HG03039 (cell line): ENCODE data around the gene COL6A2.

ENCODE experiments used
- ATAC-seq: cut with Tn5 transposase; IDR thresholded peaks from one replicate; pipeline ENCODE4 v1.9.1; 2021; ENCODE audit warnings: mild to moderate bottlenecking, moderate library complexity; ENCODE audit not compliant: unreplicated experiment

COL6A2 gene

GRCh38 chr21:46111857-46112724 lies 14.2 kb downstream of the COL6A2 start:
- no peak for ATAC-seq

GRCh38 chr21:46112725-46113215 lies 14.9 kb downstream of the COL6A2 start:
- no peak for ATAC-seq

DNA sequence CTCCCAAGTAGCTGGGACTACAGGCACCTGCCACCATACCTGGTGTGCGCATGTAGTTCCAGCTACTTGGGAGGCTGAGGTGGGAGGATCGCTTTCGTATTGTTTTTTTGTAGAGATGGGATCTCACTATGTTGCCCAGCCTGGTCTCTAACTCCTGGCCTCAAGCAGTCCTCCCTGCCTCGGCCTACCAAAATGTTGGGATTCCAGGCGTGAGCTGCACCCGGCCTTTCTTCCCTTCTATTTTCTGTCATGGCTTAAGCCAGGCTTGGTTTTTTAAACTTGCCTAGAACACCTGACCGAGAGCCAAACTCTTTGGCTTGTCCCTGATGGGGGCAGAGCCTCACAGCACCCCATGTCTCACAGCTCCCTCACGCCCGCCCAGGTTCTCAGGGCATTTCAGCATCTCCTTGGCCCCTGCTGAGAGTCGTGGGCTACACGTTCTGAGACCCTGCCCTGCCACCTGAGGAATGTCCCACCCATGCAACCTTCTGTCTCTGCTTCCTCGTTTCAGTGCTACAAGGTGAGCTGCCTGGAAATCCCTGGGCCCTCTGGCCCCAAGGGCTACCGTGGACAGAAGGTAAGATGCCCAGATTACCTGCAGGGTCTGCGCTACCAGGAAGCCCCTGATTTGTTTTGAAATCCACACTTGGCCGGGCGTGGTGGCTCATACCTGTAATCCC lies 15.7 kb downstream of the COL6A2 start:
- ATAC-seq, result no peak

DNA sequence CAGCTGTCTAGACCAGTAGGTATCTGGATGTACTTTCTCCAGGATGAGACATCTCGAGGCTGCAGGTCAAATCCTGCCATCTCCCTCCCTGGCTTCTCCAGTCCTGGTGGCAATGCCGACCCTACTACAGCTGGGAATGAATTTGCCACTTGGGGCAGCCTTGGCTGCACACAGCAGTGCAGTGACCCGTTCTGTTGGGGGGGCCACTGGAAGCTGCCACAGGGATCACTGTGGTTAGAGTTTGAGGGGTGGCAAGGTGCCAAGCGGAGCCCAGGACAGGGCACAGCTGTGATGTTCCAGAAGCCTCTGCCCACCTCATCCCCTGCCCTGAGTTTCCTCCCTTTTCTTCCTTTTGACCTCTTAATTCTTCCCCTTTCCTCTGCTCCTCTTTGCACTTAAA lies 17.1 kb downstream of the COL6A2 start:
- no peak for ATAC-seq

DNA sequence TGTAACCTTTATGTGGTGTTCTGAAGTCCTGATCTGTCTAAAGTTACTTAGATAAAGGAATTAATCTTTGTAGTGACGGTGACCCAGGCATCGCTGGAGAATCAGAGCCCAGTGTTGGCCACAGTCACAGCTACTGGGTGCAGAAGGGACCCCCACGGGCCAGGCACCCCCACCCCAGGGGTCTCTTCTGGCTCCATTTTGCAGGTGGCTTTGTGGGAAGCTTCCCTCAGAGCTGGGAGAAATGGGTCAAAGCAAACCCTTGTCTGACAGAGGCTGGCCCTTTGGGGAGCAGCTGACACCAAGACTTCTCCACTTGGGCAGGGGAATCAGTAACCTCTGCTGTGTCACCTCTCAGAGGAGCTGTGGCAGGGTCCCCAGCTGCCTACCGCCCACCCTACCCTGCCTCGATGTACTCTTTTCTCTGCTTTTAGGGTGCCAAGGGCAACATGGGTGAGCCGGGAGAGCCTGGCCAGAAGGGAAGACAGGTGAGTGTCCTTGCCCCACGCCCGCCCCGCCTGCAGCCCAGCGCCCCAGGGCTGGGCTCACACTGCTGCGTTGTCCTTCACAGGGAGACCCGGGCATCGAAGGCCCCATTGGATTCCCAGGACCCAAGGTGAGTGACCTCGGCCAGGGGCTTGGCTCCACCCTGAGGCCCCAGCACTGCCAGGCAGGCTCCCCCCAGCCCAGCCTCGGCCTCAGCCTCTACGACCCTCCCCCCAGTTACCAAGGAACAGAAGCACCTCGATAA lies 17.7 kb downstream of the COL6A2 start:
- ATAC-seq, result no peak

DNA sequence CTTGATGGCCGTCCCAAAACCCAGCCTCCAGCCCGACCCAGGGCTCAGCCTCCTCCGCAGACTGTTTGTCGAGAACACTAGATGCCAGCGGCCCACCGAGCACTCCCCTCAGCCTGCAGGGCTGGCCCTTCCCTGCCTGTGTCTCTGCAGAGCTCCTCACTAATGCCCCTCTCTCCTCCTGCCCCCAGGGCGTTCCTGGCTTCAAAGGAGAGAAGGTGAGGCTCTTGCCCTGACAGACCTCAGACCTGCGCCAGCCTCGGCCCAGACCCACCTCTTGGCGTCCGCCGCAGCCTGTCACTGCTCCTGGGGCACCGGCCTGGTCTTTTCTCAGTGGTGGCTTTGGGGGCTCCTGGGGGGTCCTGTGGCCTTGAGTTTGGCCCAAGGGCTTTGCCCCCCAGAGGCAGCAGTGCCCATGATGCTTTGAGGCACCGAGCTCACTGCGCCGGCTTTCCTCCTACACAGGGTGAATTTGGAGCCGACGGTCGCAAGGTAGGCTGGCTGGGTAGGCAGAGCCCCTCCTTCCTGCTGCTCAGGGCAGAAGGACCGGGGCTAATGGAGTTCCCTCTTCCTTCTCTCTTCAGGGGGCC lies 18.4 kb downstream of the COL6A2 start:
- ATAC-seq, result no peak

GRCh38 chr21:46116776-46117585 lies 19.1 kb downstream of the COL6A2 start:
- ATAC-seq, result no peak

- ATAC-seq, result no peak
Measured at GRCh38 chr21:46117586-46118315, 19.8 kb downstream of the COL6A2 start.

DNA sequence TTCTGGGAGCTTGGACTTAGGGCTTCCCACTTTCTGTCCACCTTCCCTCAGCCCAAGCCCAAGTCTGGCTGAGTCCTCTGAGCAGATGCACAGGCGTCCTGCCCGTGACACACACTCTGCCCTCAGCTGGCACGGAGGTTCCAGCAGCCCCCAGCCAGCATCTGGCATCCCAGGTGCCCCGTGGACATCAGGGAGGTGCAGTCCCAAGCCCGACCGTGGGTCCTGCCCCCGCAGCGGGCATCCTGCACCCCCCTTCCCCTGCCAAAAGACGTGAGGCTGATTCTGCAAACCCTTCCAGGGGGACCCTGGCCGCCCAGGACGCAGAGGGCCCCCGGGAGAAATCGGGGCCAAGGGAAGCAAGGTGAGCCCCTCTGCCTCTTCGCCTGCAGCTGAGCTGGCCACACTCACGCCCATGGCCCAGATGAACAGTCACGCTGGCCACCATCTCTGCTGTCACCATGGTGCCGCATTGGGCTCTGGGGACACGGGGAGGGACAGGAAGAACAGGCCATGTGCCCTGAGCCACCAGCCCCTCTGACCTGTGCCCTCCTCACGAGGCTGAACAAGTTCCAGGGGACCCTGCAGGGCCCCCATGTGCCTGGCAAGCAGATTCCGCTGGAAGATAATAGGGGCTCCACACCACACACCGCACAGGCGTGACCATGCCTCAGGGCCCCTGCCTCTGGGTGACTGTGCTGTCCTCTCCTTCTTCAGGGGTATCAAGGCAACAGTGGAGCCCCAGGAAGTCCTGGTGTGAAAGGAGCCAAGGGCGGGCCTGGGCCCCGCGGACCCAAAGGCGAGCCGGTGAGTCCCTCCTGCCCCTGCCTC lies 20.6 kb downstream of the COL6A2 start:
- ATAC-seq, result no peak

DNA sequence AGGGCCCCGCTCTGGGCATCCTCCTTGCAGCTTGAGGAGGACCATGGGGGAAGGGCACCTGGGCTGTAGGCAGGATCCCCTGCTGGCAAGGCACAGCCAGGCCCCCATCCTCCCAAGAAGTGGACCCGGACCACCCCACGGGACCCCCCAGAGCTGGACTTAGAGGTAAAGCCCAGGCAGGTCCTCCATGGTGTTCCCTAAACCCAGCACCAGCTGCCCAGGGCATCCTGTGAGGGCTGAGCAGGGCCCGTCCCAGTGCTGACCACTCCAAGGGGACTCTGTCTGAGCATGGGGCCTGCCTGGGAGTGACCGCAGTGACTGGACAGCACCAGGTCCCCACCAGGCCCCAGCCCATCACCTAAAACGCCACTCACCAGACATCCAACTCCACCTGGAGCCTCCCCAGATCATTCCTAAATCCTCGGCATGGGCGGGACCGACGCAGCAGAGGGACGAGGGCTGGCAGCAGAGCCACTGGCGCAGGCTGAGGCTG lies 21.3 kb downstream of the COL6A2 start:
- ATAC-seq, result no peak

- ATAC-seq, result no peak
Measured at GRCh38 chr21:46119637-46120271, 21.8 kb downstream of the COL6A2 start.

- ATAC-seq, result no peak
Measured at GRCh38 chr21:46120301-46121285, 22.7 kb downstream of the COL6A2 start.

DNA sequence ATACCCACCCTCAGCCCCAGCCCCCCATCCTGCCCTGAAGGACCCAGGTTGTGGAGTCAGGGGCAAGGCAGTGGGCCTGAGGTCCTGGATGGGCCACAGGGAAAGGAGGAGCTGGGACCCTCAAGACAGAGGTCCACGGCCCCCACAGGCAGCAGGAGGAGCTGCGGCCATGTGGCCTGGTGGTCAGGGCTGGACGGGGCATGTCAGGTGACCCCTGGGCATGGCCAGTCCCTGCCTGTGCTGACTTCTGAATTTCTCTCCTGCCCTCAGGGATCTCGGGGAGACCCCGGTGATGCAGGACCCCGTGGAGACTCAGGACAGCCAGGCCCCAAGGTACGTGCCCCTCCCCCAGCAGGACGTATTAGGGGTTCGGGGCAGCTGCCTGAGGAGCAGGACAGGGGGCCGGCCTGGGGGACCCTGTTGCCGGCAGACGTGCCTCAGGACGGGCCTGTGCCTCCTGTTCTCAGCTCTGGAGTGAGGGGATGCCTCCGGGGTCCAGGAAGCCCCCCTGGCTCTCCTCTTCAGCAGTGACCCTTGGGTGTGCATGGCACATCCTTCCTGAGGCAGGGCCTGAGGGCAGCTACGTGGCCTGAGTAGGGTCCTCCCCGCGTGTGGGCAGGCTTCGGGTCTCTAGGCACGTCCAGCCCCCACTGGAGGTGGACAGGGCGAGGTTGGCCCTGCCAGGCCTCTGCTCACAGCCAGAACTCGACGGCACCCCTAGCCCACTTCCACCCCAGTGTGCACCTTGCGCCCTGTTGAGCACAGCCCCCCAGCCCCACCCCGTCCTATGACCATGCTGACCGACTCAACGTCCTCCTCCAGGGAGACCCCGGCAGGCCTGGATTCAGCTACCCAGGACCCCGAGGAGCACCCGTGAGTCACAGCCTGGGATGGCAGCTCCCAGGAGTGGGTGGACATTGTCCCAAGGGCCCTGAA lies 23.6 kb downstream of the COL6A2 start:
- ATAC-seq, result no peak

GRCh38 chr21:46122237-46122671 lies 24.3 kb downstream of the COL6A2 start:
- no peak for ATAC-seq

- ATAC-seq, result no peak
Measured at GRCh38 chr21:46122758-46123683, 25.1 kb downstream of the COL6A2 start.
